ENCODE results near the gene MAML3. TPM values are rescaled to one million over a fixed set of nuclear protein-coding genes. Genes with fewer than 3 reads are reported as not detected.

MAML3 gene
- total and polyA plus RNA-seq, 2 experiments from 2014 or later: 4.1 to 11.2 TPM

DNA sequence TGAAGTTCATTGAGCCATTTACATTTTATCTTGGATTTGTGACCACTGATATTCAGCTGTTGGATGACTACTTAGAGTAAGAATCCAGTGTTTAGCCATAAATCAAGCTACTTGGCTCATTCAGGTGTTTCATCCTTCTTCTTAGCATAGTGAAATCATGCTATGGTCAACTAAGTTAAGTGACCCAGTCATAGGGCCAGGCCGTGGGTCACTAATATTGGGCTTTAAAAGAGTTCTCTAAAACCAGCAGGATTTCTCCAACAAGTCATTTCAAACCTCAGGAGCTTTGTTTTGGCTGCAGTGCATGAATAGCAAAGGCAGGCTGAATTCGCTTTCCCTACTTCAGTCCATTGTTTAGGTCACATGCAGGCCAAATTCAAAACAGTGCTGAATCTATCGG, 181.0 kb downstream of the MAML3 start:
- no peaks in the 10 kb centered on the region for H3K9me3 ChIP-seq (ENCODE audit: low read depth)
- H3K4me3 ChIP-seq: no peak overlapping the region
- H3K27me3 ChIP-seq: no peaks in the 10 kb centered on the region
- no peak overlapping the region for H3K4me2 ChIP-seq
- DNase-seq (ENCODE audit: low spot score): no peak
- H2AFZ ChIP-seq: no peak overlapping the region
- H3K27ac ChIP-seq: no peak overlapping the region
- TF ChIP-seq, protein P1, sequence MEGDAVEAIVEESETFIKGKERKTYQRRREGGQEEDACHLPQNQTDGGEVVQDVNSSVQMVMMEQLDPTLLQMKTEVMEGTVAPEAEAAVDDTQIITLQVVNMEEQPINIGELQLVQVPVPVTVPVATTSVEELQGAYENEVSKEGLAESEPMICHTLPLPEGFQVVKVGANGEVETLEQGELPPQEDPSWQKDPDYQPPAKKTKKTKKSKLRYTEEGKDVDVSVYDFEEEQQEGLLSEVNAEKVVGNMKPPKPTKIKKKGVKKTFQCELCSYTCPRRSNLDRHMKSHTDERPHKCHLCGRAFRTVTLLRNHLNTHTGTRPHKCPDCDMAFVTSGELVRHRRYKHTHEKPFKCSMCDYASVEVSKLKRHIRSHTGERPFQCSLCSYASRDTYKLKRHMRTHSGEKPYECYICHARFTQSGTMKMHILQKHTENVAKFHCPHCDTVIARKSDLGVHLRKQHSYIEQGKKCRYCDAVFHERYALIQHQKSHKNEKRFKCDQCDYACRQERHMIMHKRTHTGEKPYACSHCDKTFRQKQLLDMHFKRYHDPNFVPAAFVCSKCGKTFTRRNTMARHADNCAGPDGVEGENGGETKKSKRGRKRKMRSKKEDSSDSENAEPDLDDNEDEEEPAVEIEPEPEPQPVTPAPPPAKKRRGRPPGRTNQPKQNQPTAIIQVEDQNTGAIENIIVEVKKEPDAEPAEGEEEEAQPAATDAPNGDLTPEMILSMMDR (IDR thresholded peaks at IDR 0.05; ENCODE audit: poor library complexity): no peak
- no peak for TF ChIP-seq EZH2 (IDR thresholded peaks at IDR 0.05; ENCODE audit: borderline replicate concordance)
- no peak for TF ChIP-seq EZH2phosphoT487 (IDR thresholded peaks at IDR 0.05; ENCODE audit: low read depth, severe bottlenecking, unreplicated experiment)
- no peaks in the 10 kb centered on the region for H3K9me2 ChIP-seq (replicated peaks; ENCODE audit: insufficient read depth)
- WGBS (ENCODE audit: low lambda C conversion rate, missing lambda C conversion rate): 61% methylated on average over 3 of the region's 3 CpGs
- H3K4me1 ChIP-seq (ENCODE audit: insufficient read depth): peaks cover 10% of the 10 kb centered on the region
- no peaks in the 10 kb centered on the region for H3K36me3 ChIP-seq (replicated peaks; ENCODE audit: insufficient read depth, low read depth)
- H3K79me2 ChIP-seq: peaks cover 10% of the 10 kb centered on the region
- no peaks in the 10 kb centered on the region for H4K20me1 ChIP-seq (ENCODE audit: insufficient read depth, poor library complexity, severe bottlenecking)

DNA sequence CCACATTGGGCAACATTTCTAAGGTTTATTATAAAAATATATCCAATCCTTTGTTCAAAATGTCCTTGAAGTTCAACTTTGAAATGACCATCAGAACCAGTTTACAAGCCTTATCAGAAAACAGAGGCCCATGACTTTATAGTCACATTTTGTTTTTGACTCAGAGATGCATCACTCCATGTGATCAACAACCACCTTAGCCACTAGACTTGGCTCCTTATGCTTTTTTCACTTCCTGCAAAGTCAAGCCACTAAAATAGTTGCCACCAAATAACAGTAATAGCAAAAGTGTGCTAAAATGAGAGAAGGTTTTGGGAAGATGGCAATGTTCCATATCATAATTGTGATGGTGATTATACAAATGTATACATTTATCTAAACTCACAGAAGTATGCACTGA, 181.7 kb downstream of the MAML3 start:
- no peak overlapping the region for H3K4me2 ChIP-seq
- no peaks in the 10 kb centered on the region for H3K36me3 ChIP-seq (replicated peaks; ENCODE audit: insufficient read depth, low read depth)
- no peaks in the 10 kb centered on the region for H3K27me3 ChIP-seq
- peaks cover 10% of the 10 kb centered on the region for H3K79me2 ChIP-seq
- no peaks in the 10 kb centered on the region for H3K9me2 ChIP-seq (replicated peaks; ENCODE audit: insufficient read depth)
- H3K27ac ChIP-seq: no peak overlapping the region
- no peak overlapping the region for H2AFZ ChIP-seq
- H4K20me1 ChIP-seq (ENCODE audit: insufficient read depth, poor library complexity, severe bottlenecking): no peaks in the 10 kb centered on the region
- H3K4me3 ChIP-seq: no peak overlapping the region
- TF ChIP-seq EZH2phosphoT487 (IDR thresholded peaks at IDR 0.05; ENCODE audit: low read depth, severe bottlenecking, unreplicated experiment) (no peak), EZH2 (IDR thresholded peaks at IDR 0.05; ENCODE audit: borderline replicate concordance) (no peak)
- TF ChIP-seq, protein P1 (IDR thresholded peaks at IDR 0.05; ENCODE audit: poor library complexity): no peak
- peaks cover 10% of the 10 kb centered on the region for H3K4me1 ChIP-seq (ENCODE audit: insufficient read depth)
- no peak for DNase-seq (ENCODE audit: low spot score)
- H3K9me3 ChIP-seq (ENCODE audit: low read depth): no peaks in the 10 kb centered on the region

DNA sequence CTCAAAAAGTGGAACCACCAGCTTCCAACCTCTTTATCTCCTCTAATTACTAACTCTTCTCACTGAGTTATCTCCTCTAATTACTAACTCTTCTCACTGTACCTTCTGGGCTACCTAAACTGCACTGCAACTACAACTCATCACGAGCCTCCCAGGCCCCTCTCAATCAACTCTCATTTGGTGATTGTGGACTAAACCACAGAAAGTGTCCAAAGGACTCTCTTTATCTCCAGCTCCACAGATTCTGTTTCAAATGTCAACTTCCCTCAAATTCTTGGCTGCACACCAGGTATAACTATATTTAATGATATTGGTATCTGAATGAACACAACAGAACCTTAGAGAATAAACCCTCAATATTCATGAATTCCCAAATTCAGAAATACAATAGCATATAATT, 182.9 kb downstream of the MAML3 start:
- Histone ChIP-seq H3K9me2 (replicated peaks; ENCODE audit: insufficient read depth) (no peaks in the 10 kb centered on the region), H3K4me1 (ENCODE audit: insufficient read depth) (peaks cover 7% of the 10 kb centered on the region), H3K4me2 (no peak overlapping the region), H3K27ac (no peak overlapping the region), H3K9me3 (ENCODE audit: low read depth) (no peaks in the 10 kb centered on the region), H2AFZ (no peak overlapping the region), H3K27me3 (no peaks in the 10 kb centered on the region), H4K20me1 (ENCODE audit: insufficient read depth, poor library complexity, severe bottlenecking) (no peaks in the 10 kb centered on the region), H3K79me2 (peaks cover 10% of the 10 kb centered on the region), H3K36me3 (replicated peaks; ENCODE audit: insufficient read depth, low read depth) (no peaks in the 10 kb centered on the region), H3K4me3 (no peak overlapping the region)
- no peak for DNase-seq (ENCODE audit: low spot score)
- 84% methylated on average over 1 of the region's 1 CpG for WGBS (ENCODE audit: low lambda C conversion rate, missing lambda C conversion rate)
- TF ChIP-seq, protein P1 (IDR thresholded peaks at IDR 0.05; ENCODE audit: poor library complexity): no peak
- no peak for TF ChIP-seq EZH2 (IDR thresholded peaks at IDR 0.05; ENCODE audit: borderline replicate concordance)
- TF ChIP-seq EZH2phosphoT487 (IDR thresholded peaks at IDR 0.05; ENCODE audit: low read depth, severe bottlenecking, unreplicated experiment): no peak

Data from hepatocyte (in vitro differentiated cells).